Adipocyte (in vitro differentiated cells): Measurements from ENCODE around the gene SAFB.
A peak's percentile ranks its signal among the peaks of the same experiment; 100 is the strongest.
"Not testable (repeated sequence)": the region's sequence is repeated elsewhere in the genome, so short reads cannot be mapped to it uniquely, and the experiment has no call there.

Source experiments
- DNase-seq: peaks from one replicate; pipeline ENCODE4 v3.0.0-alpha.2; 2015; ENCODE audit warnings: low read depth
- H3K27me3 ChIP-seq: replicated peaks from 2 replicates; pipeline ENCODE4 v1.7.0; 2013; ENCODE audit warnings: mild to moderate bottlenecking, low read length, moderate library complexity; ENCODE audit not compliant: control insufficient read depth, insufficient read depth
- H3K36me3 ChIP-seq: 2 replicates; pipeline ENCODE4 v1.7.0; 2013; ENCODE audit warnings: low read length, mild to moderate bottlenecking, moderate library complexity; ENCODE audit not compliant: control insufficient read depth, insufficient read depth, severe bottlenecking
- H3K4me1 ChIP-seq: 2 replicates; pipeline ENCODE4 v1.7.0; 2013; ENCODE audit warnings: mild to moderate bottlenecking, low read length, moderate library complexity; ENCODE audit not compliant: control insufficient read depth, insufficient read depth
- H3K4me3 ChIP-seq: 2 replicates; pipeline ENCODE4 v1.7.0; 2013; ENCODE audit warnings: mild to moderate bottlenecking, low read length, moderate library complexity
- H3K9ac ChIP-seq: 2 replicates; pipeline ENCODE4 v1.7.0; 2013; ENCODE audit warnings: mild to moderate bottlenecking, low read length, moderate library complexity
- H3K9me3 ChIP-seq: 2 replicates; pipeline ENCODE4 v1.7.0; 2013; ENCODE audit warnings: mild to moderate bottlenecking, low read length, moderate library complexity; ENCODE audit not compliant: control insufficient read depth

The SAFB gene

DNA sequence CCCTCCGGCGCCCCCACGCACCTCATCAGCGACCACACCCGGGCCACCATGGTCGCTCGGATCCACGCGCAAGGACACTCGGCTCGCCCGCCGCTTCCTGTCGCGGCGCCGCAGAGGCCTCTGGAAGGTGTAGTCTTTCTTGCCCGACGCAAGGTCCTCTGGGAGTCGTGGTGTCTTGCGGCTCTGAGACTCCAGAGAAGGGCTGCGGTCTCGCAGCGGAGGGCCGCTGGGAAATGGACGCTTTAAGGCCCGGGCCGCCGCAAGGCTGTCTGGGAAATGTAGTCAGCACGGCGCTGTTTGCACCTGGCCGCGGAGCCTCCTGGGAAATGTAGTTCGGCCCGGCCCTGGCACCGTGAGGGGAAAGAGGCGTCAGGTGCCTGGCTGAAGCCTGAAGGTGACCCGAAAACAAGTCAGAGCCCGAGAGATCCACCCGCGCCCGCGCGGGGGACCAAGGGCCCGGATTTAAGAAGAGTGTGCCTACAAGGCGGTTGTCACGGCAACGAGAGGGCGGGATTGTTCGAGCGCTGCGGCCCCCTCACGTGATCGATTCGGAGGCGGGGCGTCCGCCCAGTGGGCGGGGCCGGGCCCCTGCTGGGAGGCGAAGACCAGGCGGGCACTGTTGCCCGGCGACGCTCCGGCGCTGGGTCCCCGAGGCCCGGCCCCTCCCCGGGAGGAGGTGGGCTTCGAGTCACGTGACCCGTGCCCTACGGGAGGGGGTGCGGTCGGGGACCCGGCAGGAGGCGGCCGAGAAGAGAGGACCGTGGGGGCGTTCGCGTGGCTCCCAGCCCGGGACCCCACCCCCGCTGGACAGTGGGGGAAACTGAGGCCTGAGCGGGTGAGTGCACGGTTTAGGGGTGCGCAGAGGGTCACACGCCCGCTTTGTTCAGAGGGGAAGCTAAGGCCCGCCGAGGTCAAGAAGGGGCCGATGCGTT is 57.8 kb downstream of the SAFB start, which contains the start of the genes HSD11B1L and MICOS13:
Gene HSD11B1L, plus strand, starts transcription at position 591 of the 932 bp plus-strand sequence. CDS start 3,806 bp downstream, outside the sequence.
Gene MICOS13, minus strand, starts transcription at position 80 of the 932 bp plus-strand sequence. Its CDS starts 30 bp downstream, at position 50.
- Histone ChIP-seq H3K4me1 (peaks cover 6% of the 10 kb centered on the region), H3K4me3 (peak within 1 kb of the TSS; percentile 95), H3K9me3 (no peaks in the 10 kb centered on the region), H3K36me3 (no peaks in the 10 kb centered on the region), H3K27me3 (no peaks in the 10 kb centered on the region), H3K9ac (peak within 1 kb of the TSS; percentile 92)
- DNase-seq: peak; percentile 100

DNA sequence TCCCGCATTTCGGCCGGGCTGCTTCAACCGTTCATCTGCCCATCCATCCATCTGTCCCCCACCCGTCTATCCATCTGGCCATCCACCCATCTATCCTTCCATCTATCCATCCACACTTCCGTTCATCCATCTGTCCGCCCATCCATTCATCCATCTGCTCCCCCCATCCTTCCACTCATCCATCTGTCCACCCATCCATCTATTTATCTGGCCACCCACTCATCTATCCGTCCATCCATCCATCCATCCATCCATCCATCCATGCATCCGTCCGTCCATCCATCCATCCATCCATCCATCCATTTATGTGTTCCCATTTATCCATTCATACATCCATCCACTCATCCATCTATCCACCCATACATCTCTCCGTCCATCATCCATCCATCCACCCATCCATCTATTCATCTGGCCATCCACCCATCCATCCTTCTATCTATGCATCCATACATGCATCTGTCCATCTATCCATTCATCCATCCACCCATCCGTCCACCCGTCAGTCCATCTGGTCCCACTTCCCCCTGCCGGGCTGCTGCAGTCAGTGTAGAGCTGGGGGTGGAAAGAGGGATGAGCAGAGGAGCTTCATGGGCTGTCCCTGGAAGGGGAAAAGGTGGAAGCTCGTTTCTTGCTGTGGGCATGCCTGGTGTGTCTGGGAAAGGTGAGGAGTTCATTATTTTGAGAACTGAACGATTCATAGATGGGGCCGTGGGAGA is 58.7 kb downstream of the SAFB start:
- peak overlapping the region; percentile 92 for H3K9ac ChIP-seq
- H3K4me3 ChIP-seq: peak overlapping the region; percentile 95
- H3K27me3 ChIP-seq: no peaks in the 10 kb centered on the region
- H3K9me3 ChIP-seq: no peaks in the 10 kb centered on the region
- no peak for DNase-seq
- H3K36me3 ChIP-seq: no peaks in the 10 kb centered on the region
- H3K4me1 ChIP-seq: peaks cover 6% of the 10 kb centered on the region

DNA sequence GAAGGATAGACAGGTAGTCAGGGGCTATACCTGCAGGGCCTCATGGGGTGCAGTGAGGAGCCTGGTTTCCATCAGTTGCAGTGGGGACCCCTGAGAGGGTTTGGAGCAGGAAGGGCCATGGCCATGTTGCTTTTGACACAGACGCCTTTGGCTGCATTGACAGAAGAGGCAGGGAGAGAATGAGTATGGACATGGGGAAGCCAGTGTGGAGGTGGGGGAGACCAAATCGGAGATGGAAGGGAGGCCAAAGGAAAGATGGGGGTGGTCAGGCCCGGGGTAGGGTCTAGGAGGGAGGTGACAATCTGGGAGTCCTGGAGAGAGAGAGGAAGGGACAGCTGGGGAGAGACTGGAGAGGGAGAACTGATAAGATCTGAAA is 59.2 kb downstream of the SAFB start:
- H3K9ac ChIP-seq: no peak overlapping the region
- no peaks in the 10 kb centered on the region for H3K9me3 ChIP-seq
- H3K27me3 ChIP-seq: no peaks in the 10 kb centered on the region
- H3K4me1 ChIP-seq: peaks cover 6% of the 10 kb centered on the region
- no peak for DNase-seq
- no peak overlapping the region for H3K4me3 ChIP-seq
- H3K36me3 ChIP-seq: no peaks in the 10 kb centered on the region

DNA sequence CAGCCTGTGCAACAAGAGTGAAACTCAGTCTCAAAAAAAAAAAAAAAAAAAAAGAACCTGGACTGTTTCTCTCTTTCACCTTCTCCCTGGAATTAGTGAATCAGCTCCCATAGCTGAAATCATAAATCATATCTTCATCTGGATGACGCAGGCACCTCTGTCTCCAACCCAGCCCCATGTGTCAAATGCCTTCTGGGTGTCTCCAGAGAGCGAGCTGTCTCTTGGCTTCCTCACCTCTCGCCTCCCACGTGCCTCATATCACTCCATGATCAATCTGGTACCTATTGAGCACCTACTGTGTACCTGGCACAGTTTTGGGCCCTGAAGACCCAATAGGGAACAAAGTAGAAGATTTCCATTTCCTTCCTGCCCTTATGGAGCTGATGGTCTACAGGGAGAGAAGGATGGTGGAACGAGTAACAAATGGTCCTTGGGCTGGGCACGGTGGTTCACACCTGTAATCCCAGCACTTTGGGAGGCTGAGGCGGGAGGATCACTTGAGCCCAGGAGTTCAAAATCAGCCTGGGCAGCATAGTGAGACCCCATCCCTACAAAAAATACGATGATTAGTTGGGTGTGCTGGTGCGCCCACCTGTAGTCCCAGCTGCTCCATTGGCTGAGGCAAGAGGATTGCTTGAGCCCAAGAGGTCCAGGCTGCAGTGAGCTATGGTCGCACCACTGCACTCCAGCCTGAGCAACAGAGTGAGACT is 60.4 kb downstream of the SAFB start:
- no peak for DNase-seq
- Histone ChIP-seq H3K36me3 (no peaks in the 10 kb centered on the region), H3K4me1 (peaks cover 6% of the 10 kb centered on the region), H3K9ac (no peak overlapping the region), H3K4me3 (no peak overlapping the region), H3K9me3 (no peaks in the 10 kb centered on the region), H3K27me3 (no peaks in the 10 kb centered on the region)

DNA sequence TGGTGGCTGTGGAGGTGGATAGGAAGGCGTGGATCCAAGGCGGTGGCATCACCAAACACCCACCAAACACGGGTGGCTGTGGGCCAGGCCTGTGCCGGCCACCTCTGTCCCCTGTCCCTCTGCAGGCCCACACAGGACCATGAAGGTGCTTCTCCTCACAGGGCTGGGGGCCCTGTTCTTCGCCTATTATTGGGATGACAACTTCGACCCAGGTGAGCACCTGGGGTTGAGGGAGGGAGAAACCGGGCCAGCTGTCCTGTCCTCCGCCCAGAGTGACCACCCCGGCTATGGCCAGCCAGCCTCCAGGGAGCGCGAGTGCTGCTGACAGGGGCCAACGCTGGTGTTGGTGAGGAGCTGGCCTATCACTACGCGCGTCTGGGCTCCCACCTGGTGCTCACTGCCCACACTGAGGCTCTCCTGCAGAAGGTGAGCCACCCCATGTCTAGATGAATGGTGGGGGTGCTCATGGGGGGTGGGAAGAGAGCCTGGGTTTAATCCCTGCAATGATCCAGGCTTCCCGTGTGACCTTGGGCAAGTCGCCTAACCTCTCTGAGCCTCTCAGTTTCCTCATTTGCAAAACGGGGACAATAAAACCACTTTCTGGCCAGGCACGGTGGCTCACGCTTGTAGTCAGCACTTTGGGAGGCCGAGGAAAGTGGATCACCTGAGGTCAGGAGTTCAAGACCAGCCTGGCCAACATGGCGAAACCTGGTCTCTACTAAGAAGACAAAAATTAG is 62.0 kb downstream of the SAFB start:
- no peak for DNase-seq
- H3K27me3 ChIP-seq: no peaks in the 10 kb centered on the region
- H3K4me3 ChIP-seq: no peak overlapping the region
- no peak overlapping the region for H3K9ac ChIP-seq
- peaks cover 2% of the 10 kb centered on the region for H3K4me1 ChIP-seq
- no peaks in the 10 kb centered on the region for H3K9me3 ChIP-seq
- no peaks in the 10 kb centered on the region for H3K36me3 ChIP-seq

DNA sequence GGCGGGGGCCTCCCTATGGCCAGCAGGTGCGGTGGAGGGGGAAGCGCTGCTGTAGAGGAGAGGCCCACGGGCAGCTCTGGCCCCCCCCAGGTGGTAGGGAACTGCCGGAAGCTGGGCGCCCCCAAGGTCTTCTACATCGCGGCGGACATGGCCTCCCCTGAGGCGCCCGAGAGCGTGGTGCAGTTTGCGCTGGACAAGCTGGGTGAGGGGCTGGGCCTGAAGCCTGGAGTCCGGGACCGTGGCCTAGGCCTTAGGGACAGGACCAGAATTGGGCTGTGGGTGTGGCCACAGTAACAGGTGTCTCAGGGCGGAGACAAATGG is 63.4 kb downstream of the SAFB start:
- no peak for DNase-seq
- peak overlapping the region; percentile 80 for H3K4me3 ChIP-seq
- H3K9me3 ChIP-seq: no peaks in the 10 kb centered on the region
- peaks cover 3% of the 10 kb centered on the region for H3K4me1 ChIP-seq
- H3K36me3 ChIP-seq: no peaks in the 10 kb centered on the region
- no peaks in the 10 kb centered on the region for H3K27me3 ChIP-seq
- no peak overlapping the region for H3K9ac ChIP-seq

DNA sequence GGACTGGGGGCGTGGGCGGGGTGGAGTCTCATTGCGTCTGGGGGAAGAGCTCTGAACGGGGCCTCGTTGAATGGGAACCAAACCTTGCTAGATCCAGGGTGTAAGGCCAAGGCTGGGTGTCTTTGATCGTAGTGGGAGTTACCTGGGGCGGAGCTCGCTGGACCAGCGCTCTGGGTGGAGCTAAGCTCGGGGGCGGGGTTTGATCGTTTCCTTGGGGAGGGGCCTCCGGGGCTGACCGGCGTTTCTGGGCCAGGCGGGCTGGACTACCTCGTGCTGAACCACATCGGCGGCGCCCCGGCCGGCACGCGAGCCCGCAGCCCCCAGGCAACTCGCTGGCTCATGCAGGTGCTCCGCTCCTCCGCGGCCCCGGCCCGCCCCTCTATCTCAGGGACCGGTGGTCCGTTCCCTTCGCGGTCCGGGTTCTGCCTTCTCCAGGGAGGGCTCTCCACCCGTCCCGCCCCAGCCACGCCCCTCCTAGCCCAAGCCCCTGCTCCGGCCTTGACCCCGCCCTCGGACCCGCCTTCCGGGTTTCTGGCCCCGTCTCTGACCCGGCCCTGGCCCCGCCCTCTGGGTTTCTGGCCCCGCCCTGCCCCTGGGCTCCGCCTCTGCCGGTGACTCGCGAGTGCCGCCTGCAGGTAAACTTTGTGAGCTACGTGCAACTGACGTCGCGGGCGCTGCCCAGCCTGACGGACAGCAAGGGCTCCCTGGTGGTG is 63.9 kb downstream of the SAFB start:
- peak; percentile 97 for DNase-seq
- peak overlapping the region; percentile 80 for H3K4me3 ChIP-seq
- peaks cover 5% of the 10 kb centered on the region for H3K4me1 ChIP-seq
- no peaks in the 10 kb centered on the region for H3K27me3 ChIP-seq
- peak overlapping the region; percentile 76 for H3K9ac ChIP-seq
- H3K36me3 ChIP-seq: peaks cover 2% of the 10 kb centered on the region
- no peaks in the 10 kb centered on the region for H3K9me3 ChIP-seq

DNA sequence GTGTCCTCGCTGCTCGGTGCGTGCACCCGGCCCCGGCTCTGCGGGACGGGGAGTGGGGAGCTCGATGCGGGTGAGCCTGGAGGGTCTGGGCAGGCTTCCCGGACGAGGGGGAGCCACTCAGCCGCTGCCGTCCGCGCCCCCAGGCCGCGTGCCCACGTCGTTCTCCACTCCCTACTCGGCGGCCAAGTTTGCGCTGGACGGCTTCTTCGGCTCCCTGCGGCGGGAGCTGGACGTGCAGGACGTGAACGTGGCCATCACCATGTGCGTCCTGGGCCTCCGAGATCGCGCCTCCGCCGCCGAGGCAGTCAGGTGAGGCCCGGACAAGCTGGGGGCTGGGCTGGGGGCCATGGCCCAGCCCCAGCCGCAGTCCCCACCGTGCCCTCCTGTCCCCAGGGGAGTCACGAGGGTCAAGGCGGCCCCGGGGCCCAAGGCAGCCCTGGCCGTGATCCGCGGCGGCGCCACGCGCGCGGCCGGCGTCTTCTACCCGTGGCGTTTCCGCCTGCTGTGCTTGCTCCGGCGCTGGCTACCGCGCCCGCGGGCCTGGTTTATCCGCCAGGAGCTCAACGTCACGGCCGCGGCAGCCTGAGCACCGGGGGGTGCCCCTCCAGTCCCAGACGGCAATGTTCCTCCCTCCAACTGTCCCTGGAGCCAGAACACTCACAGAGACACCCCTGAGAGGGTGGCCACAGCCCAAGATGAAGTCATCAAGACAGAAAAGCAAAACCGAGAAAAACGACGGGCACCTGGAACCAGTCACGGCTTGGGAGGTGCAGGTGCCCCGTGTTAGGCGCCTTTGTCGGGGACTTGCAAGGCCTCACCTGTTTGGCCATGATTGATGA is 64.7 kb downstream of the SAFB start:
- H3K4me1 ChIP-seq: peaks cover 12% of the 10 kb centered on the region
- no peaks in the 10 kb centered on the region for H3K27me3 ChIP-seq
- H3K9ac ChIP-seq: peak overlapping the region; percentile 76
- H3K36me3 ChIP-seq: peaks cover 10% of the 10 kb centered on the region
- peak overlapping the region; percentile 80 for H3K4me3 ChIP-seq
- H3K9me3 ChIP-seq: no peaks in the 10 kb centered on the region
- DNase-seq: no peak

DNA sequence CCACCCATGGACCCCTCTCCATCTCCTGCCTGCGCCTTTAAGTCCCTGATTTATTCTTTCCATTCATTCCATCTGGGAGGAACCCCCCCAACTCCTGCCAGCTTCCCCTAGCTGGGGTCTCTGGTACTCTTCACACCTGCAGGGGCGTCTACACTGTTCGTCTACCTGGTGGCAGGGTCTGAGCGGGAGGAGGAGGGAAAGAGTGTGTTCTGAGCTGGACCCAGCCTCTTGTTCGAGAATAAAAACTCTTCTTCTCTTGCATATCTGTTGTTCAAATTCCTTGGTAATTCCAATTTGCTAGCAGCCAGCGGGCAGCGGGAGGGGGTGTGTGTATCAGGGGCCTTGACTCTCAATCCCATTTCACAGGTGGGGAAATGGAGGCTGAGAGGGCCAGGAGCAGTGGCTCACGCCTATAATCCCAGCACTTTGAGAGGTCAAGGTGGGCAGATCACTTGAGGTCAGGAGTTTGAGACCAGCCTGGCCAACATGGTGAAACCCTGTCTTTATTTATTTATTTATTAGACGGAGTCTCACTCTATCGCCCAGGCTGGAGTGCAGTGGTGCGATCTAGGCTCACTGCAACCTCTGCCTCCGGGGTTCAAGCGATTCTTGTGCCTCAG is 65.5 kb downstream of the SAFB start:
- Histone ChIP-seq H3K36me3 (peaks cover 18% of the 10 kb centered on the region), H3K4me1 (peaks cover 12% of the 10 kb centered on the region)
- H3K4me3 ChIP-seq, H3K9me3 ChIP-seq, H3K9ac ChIP-seq, H3K27me3 ChIP-seq, DNase-seq: not testable (repeated sequence)
